ENCODE measurements around the gene SERPINA4.

Gene SERPINA4

GRCh38 chr14:94521375-94522114, 39.7 kb upstream of the SERPINA4 start:
- Histone ChIP-seq H3K79me2 (ENCODE audit: control insufficient read depth, low read length) (no peaks in the 10 kb centered on the region), H3K4me2 (ENCODE audit: low read length) (no peak overlapping the region), H3K36me3 (ENCODE audit: control insufficient read depth, low read length) (no peaks in the 10 kb centered on the region), H3K4me1 (ENCODE audit: control insufficient read depth, low read length) (no peaks in the 10 kb centered on the region), H4K20me1 (ENCODE audit: control insufficient read depth, insufficient read depth, low read depth, low read length) (no peaks in the 10 kb centered on the region), H3K27me3 (ENCODE audit: control insufficient read depth, low read length) (peaks cover 11% of the 10 kb centered on the region; the same call in 1 of the 2 replicates), H3K27ac (ENCODE audit: low read depth, low read length) (no peak overlapping the region), H3K9me2 (replicated peaks; ENCODE audit: control insufficient read depth, low read length) (no peaks in the 10 kb centered on the region), H3K9me3 (ENCODE audit: control insufficient read depth, insufficient read depth, low read length) (no peaks in the 10 kb centered on the region), H3F3A (ENCODE audit: control insufficient read depth, insufficient read depth) (no peaks in the 10 kb centered on the region), H3K4me3 (ENCODE audit: low read length) (no peak overlapping the region)
- TF ChIP-seq CTCF (IDR thresholded peaks at IDR 0.05; ENCODE audit: low read depth, low read length, poor library complexity, severe bottlenecking) (peak; percentile 28), EZH2phosphoT487 (IDR thresholded peaks at IDR 0.05; ENCODE audit: borderline replicate concordance, low read length) (no peak)

- no peaks in the 10 kb centered on the region for H3F3A ChIP-seq (ENCODE audit: control insufficient read depth, insufficient read depth)
- no peaks in the 10 kb centered on the region for H3K9me2 ChIP-seq (replicated peaks; ENCODE audit: control insufficient read depth, low read length)
- H3K4me3 ChIP-seq (ENCODE audit: low read length) = no peak overlapping the region
- no peak overlapping the region for H3K4me2 ChIP-seq (ENCODE audit: low read length)
- no peak overlapping the region for H3K27ac ChIP-seq (ENCODE audit: low read depth, low read length)
- no peaks in the 10 kb centered on the region for H3K79me2 ChIP-seq (ENCODE audit: control insufficient read depth, low read length)
- H3K4me1 ChIP-seq (ENCODE audit: control insufficient read depth, low read length) = no peaks in the 10 kb centered on the region
- H3K27me3 ChIP-seq (ENCODE audit: control insufficient read depth, low read length) = peaks cover 7% of the 10 kb centered on the region; the same call in 1 of the 2 replicates
- no peaks in the 10 kb centered on the region for H4K20me1 ChIP-seq (ENCODE audit: control insufficient read depth, insufficient read depth, low read depth, low read length)
- no peaks in the 10 kb centered on the region for H3K9me3 ChIP-seq (ENCODE audit: control insufficient read depth, insufficient read depth, low read length)
- no peak for TF ChIP-seq EZH2phosphoT487 (IDR thresholded peaks at IDR 0.05; ENCODE audit: borderline replicate concordance, low read length)
- no peak for TF ChIP-seq CTCF (IDR thresholded peaks at IDR 0.05; ENCODE audit: low read depth, low read length, poor library complexity, severe bottlenecking)
- no peaks in the 10 kb centered on the region for H3K36me3 ChIP-seq (ENCODE audit: control insufficient read depth, low read length)
Observed at GRCh38 chr14:94522115-94522724, 39.0 kb upstream of the SERPINA4 start.

GRCh38 chr14:94523265-94523664, 38.0 kb upstream of the SERPINA4 start:
- H3K27ac ChIP-seq (ENCODE audit: low read depth, low read length) = no peak overlapping the region

More at GRCh38 chr14:94523265-94523664, 38.0 kb upstream of the SERPINA4 start:
- no peak overlapping the region for H3K4me2 ChIP-seq (ENCODE audit: low read length)
- H3K27me3 ChIP-seq (ENCODE audit: control insufficient read depth, low read length) = 0 out of 2 replicates have a peak, but pooled peaks cover 3% of the 10 kb centered on the region
- no peaks in the 10 kb centered on the region for H3K36me3 ChIP-seq (ENCODE audit: control insufficient read depth, low read length)
- H3K4me3 ChIP-seq (ENCODE audit: low read length) = no peak overlapping the region
- no peaks in the 10 kb centered on the region for H3K79me2 ChIP-seq (ENCODE audit: control insufficient read depth, low read length)
- TF ChIP-seq EZH2phosphoT487 (IDR thresholded peaks at IDR 0.05; ENCODE audit: borderline replicate concordance, low read length) (no peak), CTCF (IDR thresholded peaks at IDR 0.05; ENCODE audit: low read depth, low read length, poor library complexity, severe bottlenecking) (no peak)
- H3F3A ChIP-seq (ENCODE audit: control insufficient read depth, insufficient read depth) = no peaks in the 10 kb centered on the region
- H3K4me1 ChIP-seq (ENCODE audit: control insufficient read depth, low read length) = no peaks in the 10 kb centered on the region
- H4K20me1 ChIP-seq (ENCODE audit: control insufficient read depth, insufficient read depth, low read depth, low read length) = no peaks in the 10 kb centered on the region
- no peaks in the 10 kb centered on the region for H3K9me3 ChIP-seq (ENCODE audit: control insufficient read depth, insufficient read depth, low read length)
- H3K9me2 ChIP-seq (replicated peaks; ENCODE audit: control insufficient read depth, low read length) = no peaks in the 10 kb centered on the region
